ENCODE results near the gene CRISPLD2. TPM values are rescaled to one million over a fixed set of nuclear protein-coding genes. Genes with fewer than 3 reads are reported as not detected.

The CRISPLD2 gene
- total and polyA plus RNA-seq, 10 of the 15 experiments (the other 5 are each of a cell fraction or from before 2014, with no cell fraction given): 0.03 to 0.30 (median 0.08) TPM; not detected in 5

- H3K36me3 ChIP-seq (ENCODE audit: control insufficient read depth in 2 of 2, insufficient read depth in 2 of 2, low read length in 1 of 2): no peaks in the 10 kb centered on the region
- no TSS peak for BruUV-seq (replicated peaks)
- no peak overlapping the region for H3K4me3 ChIP-seq
- FAIRE-seq (no peak), ATAC-seq (no peak; the same call in 2 of the 3 replicates), DNase-seq (ENCODE audit: low read depth, low spot score) (no peak)
- CTCF ChIA-PET: interaction anchor here (0.9 to 1.3 kb wide), 2 partner anchors 9 to 163 kb away, joined by 3 to 7 read pairs; no protein-coding TSS in a partner anchor
- SMC1A ChIA-PET (ENCODE audit: uncharacterized antibody, unreplicated experiment): interaction anchor here (0.7 to 1.7 kb wide), 4 partner anchors 35 to 162 kb away, joined by 3 to 6 read pairs (median 4); no protein-coding TSS in a partner anchor
- WGBS (ENCODE audit: insufficient coverage, insufficient replicate concordance, low lambda C conversion rate, missing lambda C conversion rate): 19% methylated on average over 6 of the region's 6 CpGs
- no peaks in the 10 kb centered on the region for H3K9me3 ChIP-seq (replicated peaks; ENCODE audit: control insufficient read depth, insufficient read depth, low read length)
- H3K4me2 ChIP-seq (ENCODE audit: control insufficient read depth, insufficient read depth): no peak overlapping the region
- TF ChIP-seq ZNF622 (IDR thresholded peaks at IDR 0.05): no peak
- TF ChIP-seq CHD2 (IDR thresholded peaks at IDR 0.05; ENCODE audit: borderline replicate concordance, low read depth, low read length): no peak
- TF ChIP-seq MEF2B (IDR thresholded peaks at IDR 0.05; ENCODE audit: partially characterized antibody, poor library complexity, severe bottlenecking): peak; percentile 54
- intact Hi-C loops (cut with micrococcal nuclease; ENCODE audit: unreplicated experiment) (no loop called here), in situ Hi-C loops (cut with MboI) (no loop called here)
- H3K27me3 ChIP-seq (replicated peaks in 1 of 2; ENCODE audit: control insufficient read depth in 2 of 2, insufficient read depth in 2 of 2, low read length in 1 of 2): peaks cover 3 to 5% of the 10 kb centered on the region in 2 experiments; a peak in 3 of 4 replicates
- H3K79me2 ChIP-seq (ENCODE audit: control insufficient read depth, insufficient read depth, low read length): no peaks in the 10 kb centered on the region
- H2AFZ ChIP-seq (ENCODE audit: control insufficient read depth, low read depth, low read length): no peak overlapping the region
- POLR2A ChIA-PET: no interaction called here
- H3K9ac ChIP-seq (ENCODE audit: control insufficient read depth, insufficient read depth, low read length): no peak overlapping the region
- H3K27ac ChIP-seq (ENCODE audit: control insufficient read depth, insufficient read depth): no peak overlapping the region
- H4K20me1 ChIP-seq (ENCODE audit: control insufficient read depth, insufficient read depth): no peaks in the 10 kb centered on the region
- no peaks in the 10 kb centered on the region for H3K4me1 ChIP-seq (ENCODE audit: control insufficient read depth, insufficient read depth, low read length)
- RAD21 ChIA-PET (ENCODE audit: unreplicated experiment): no interaction called here
Measured at GRCh38 chr16:84916850-84917249, 97.1 kb downstream of the CRISPLD2 start.

DNA sequence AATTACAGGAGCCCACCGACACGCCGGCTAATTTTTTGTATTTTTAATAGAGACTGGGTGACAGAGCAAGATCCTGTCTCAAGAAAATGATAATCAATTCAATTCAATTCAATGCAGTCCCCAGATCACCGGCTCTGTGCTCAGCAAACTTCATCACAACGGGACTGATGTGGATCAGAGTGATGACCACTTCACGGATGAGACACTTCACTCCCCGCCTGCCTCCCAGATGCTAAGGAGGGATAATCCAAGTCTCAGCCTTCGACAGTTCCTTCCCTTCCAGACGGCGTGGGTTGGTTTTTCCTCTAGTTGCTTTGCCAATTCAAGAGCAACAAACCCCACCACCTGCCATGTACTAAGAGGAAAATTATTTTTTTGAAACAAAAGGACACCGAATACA lies 97.7 kb downstream of the CRISPLD2 start:
- Histone ChIP-seq H3K9me3 (replicated peaks; ENCODE audit: control insufficient read depth, insufficient read depth, low read length) (no peaks in the 10 kb centered on the region), H3K27ac (ENCODE audit: control insufficient read depth, insufficient read depth) (no peak overlapping the region), H4K20me1 (ENCODE audit: control insufficient read depth, insufficient read depth) (no peaks in the 10 kb centered on the region), H3K79me2 (ENCODE audit: control insufficient read depth, insufficient read depth, low read length) (no peaks in the 10 kb centered on the region), H3K4me1 (ENCODE audit: control insufficient read depth, insufficient read depth, low read length) (no peaks in the 10 kb centered on the region), H3K4me3 (no peak overlapping the region), H3K27me3 (replicated peaks in 1 of 2; ENCODE audit: control insufficient read depth in 2 of 2, insufficient read depth in 2 of 2, low read length in 1 of 2) (peaks cover 3 to 5% of the 10 kb centered on the region in 2 experiments; a peak in 3 of 4 replicates), H3K36me3 (ENCODE audit: control insufficient read depth in 2 of 2, insufficient read depth in 2 of 2, low read length in 1 of 2) (no peaks in the 10 kb centered on the region), H3K9ac (ENCODE audit: control insufficient read depth, insufficient read depth, low read length) (no peak overlapping the region), H3K4me2 (ENCODE audit: control insufficient read depth, insufficient read depth) (no peak overlapping the region), H2AFZ (ENCODE audit: control insufficient read depth, low read depth, low read length) (no peak overlapping the region)
- FAIRE-seq: no peak
- intact Hi-C loops (cut with micrococcal nuclease; ENCODE audit: unreplicated experiment): no loop called here
- BruUV-seq (replicated peaks): no TSS peak
- in situ Hi-C loops (cut with MboI): no loop called here
- TF ChIP-seq CREM (IDR thresholded peaks at IDR 0.05; ENCODE audit: low read depth) (no peak), HDAC2 (IDR thresholded peaks at IDR 0.05) (no peak), SIX5 (IDR thresholded peaks at IDR 0.05; ENCODE audit: low read depth, low read length, severe bottlenecking) (no peak), GATAD2B (conservative IDR thresholded peaks at IDR 0.05; ENCODE audit: low read depth) (no peak)
- POLR2A ChIA-PET: interaction anchor here (0.5 kb wide), 1 partner anchor 230 kb away, joined by 4 read pairs; no protein-coding TSS in a partner anchor
- CTCF ChIA-PET: interaction anchor here (0.7 to 1.3 kb wide), 3 partner anchors 21 to 165 kb away, joined by 3 to 4 read pairs (median 4); no protein-coding TSS in a partner anchor
- 57% methylated on average over 11 of the region's 11 CpGs for WGBS (ENCODE audit: insufficient coverage, insufficient replicate concordance, low lambda C conversion rate, missing lambda C conversion rate)
- SMC1A ChIA-PET (ENCODE audit: uncharacterized antibody, unreplicated experiment): interaction anchor here (0.7 to 2.8 kb wide), 3 partner anchors 35 to 164 kb away, joined by 3 to 10 read pairs (median 5); no protein-coding TSS in a partner anchor
- RAD21 ChIA-PET (ENCODE audit: unreplicated experiment): no interaction called here
- DNase-seq (ENCODE audit: low read depth, low spot score): no peak
- no peak for ATAC-seq

Measured in GM12878 (cell line).